ENCODE results near the gene PDE4D. TPM values are rescaled to one million over a fixed set of nuclear protein-coding genes. Genes with fewer than 3 reads are reported as not detected.
"Not testable (repeated sequence)": the region's sequence is repeated elsewhere in the genome, so short reads cannot be mapped to it uniquely, and the experiment has no call there.

The PDE4D gene
- total RNA-seq, 2 donors from 2014 or later, result 116 to 154 TPM

- DNase-seq (no peak), ATAC-seq (replicated peaks in 1 of 2) (no peak)
- no peak overlapping the region for H3K4me3 Mint-ChIP-seq
- peaks cover 2 to 4% of the 10 kb centered on the region in 2 donors for H3K9me3 Mint-ChIP-seq
- H3K27me3 Mint-ChIP-seq (ENCODE audit: low read depth), result peaks cover 32% of the 10 kb centered on the region
- no peaks in the 10 kb centered on the region for H3K4me1 Mint-ChIP-seq (ENCODE audit: low read depth)
- H3K27ac Mint-ChIP-seq, result no peak overlapping the region
- peaks cover 0 to 1% of the 10 kb centered on the region in 2 donors for H3K36me3 Mint-ChIP-seq (ENCODE audit: insufficient read depth in 2 of 2)
Measured at GRCh38 chr5:59412428-59412827, 481.1 kb downstream of the PDE4D start.

- peaks cover 22% of the 10 kb centered on the region for H3K27me3 Mint-ChIP-seq (ENCODE audit: low read depth)
- not testable (repeated sequence) for H3K9me3 Mint-ChIP-seq; H3K27ac Mint-ChIP-seq; H3K4me1 Mint-ChIP-seq (ENCODE audit: low read depth); DNase-seq; H3K36me3 Mint-ChIP-seq (ENCODE audit: insufficient read depth in 2 of 2); ATAC-seq (replicated peaks in 1 of 2); H3K4me3 Mint-ChIP-seq
Measured at GRCh38 chr5:59408997-59409396, 484.5 kb downstream of the PDE4D start.

GRCh38 chr5:59407967-59408366 is 485.6 kb downstream of the PDE4D start:
- DNase-seq (no peak), ATAC-seq (replicated peaks in 1 of 2) (no peak)
- Mint-ChIP-seq H3K4me3 (no peak overlapping the region), H3K36me3 (ENCODE audit: insufficient read depth in 2 of 2) (peaks cover 0 to 1% of the 10 kb centered on the region in 2 donors), H3K27me3 (ENCODE audit: low read depth) (peaks cover 16% of the 10 kb centered on the region), H3K27ac (no peak overlapping the region), H3K4me1 (ENCODE audit: low read depth) (no peaks in the 10 kb centered on the region), H3K9me3 (peaks cover 2 to 8% of the 10 kb centered on the region in 2 donors)

GRCh38 chr5:59401637-59402036 is 491.9 kb downstream of the PDE4D start:
- Mint-ChIP-seq H3K4me1 (ENCODE audit: low read depth) (no peaks in the 10 kb centered on the region), H3K9me3 (no peaks in the 10 kb centered on the region), H3K27me3 (ENCODE audit: low read depth) (no peaks in the 10 kb centered on the region), H3K36me3 (ENCODE audit: insufficient read depth in 2 of 2) (no peaks in the 10 kb centered on the region), H3K4me3 (no peak overlapping the region), H3K27ac (no peak overlapping the region)
- ATAC-seq (replicated peaks in 1 of 2) (no peak), DNase-seq (no peak)

- not testable (repeated sequence) for H3K27ac Mint-ChIP-seq; H3K9me3 Mint-ChIP-seq; ATAC-seq (replicated peaks in 1 of 2); H3K27me3 Mint-ChIP-seq (ENCODE audit: low read depth); DNase-seq; H3K36me3 Mint-ChIP-seq (ENCODE audit: insufficient read depth in 2 of 2); H3K4me1 Mint-ChIP-seq (ENCODE audit: low read depth); H3K4me3 Mint-ChIP-seq
Measured at GRCh38 chr5:59394956-59395355, 498.6 kb downstream of the PDE4D start.

GRCh38 chr5:59393585-59394420 is 499.7 kb downstream of the PDE4D start:
- H3K27me3 Mint-ChIP-seq (ENCODE audit: low read depth), result peaks cover 6% of the 10 kb centered on the region
- no peak for ATAC-seq (replicated peaks in 1 of 2)
- no peak overlapping the region for H3K4me3 Mint-ChIP-seq
- no peaks in the 10 kb centered on the region for H3K36me3 Mint-ChIP-seq (ENCODE audit: insufficient read depth in 2 of 2)
- H3K27ac Mint-ChIP-seq, result no peak overlapping the region
- H3K9me3 Mint-ChIP-seq, result no peaks in the 10 kb centered on the region
- no peaks in the 10 kb centered on the region for H3K4me1 Mint-ChIP-seq (ENCODE audit: low read depth)
- no peak for DNase-seq

- DNase-seq (no peak), ATAC-seq (replicated peaks in 1 of 2) (no peak)
- Mint-ChIP-seq H3K4me1 (ENCODE audit: low read depth) (no peaks in the 10 kb centered on the region), H3K27me3 (ENCODE audit: low read depth) (peaks cover 13% of the 10 kb centered on the region), H3K9me3 (no peaks in the 10 kb centered on the region), H3K27ac (no peak overlapping the region), H3K36me3 (ENCODE audit: insufficient read depth in 2 of 2) (no peaks in the 10 kb centered on the region), H3K4me3 (no peak overlapping the region)
Measured at GRCh38 chr5:59391576-59391975, 501.9 kb downstream of the PDE4D start.

- ATAC-seq (replicated peaks in 1 of 2) (no peak), DNase-seq (no peak)
- H3K27ac Mint-ChIP-seq, result no peak overlapping the region
- peaks cover 13% of the 10 kb centered on the region for H3K27me3 Mint-ChIP-seq (ENCODE audit: low read depth)
- no peaks in the 10 kb centered on the region for H3K9me3 Mint-ChIP-seq
- no peak overlapping the region for H3K4me3 Mint-ChIP-seq
- H3K4me1 Mint-ChIP-seq (ENCODE audit: low read depth), result no peaks in the 10 kb centered on the region
- no peaks in the 10 kb centered on the region for H3K36me3 Mint-ChIP-seq (ENCODE audit: insufficient read depth in 2 of 2)
Measured at GRCh38 chr5:59390989-59391388, 502.5 kb downstream of the PDE4D start.

GRCh38 chr5:59390074-59390659 is 503.4 kb downstream of the PDE4D start:
- no peak for ATAC-seq (replicated peaks in 1 of 2)
- Mint-ChIP-seq H3K36me3 (ENCODE audit: insufficient read depth in 2 of 2) (no peaks in the 10 kb centered on the region), H3K27ac (no peak overlapping the region), H3K27me3 (ENCODE audit: low read depth) (peaks cover 13% of the 10 kb centered on the region), H3K9me3 (no peaks in the 10 kb centered on the region), H3K4me1 (ENCODE audit: low read depth) (no peaks in the 10 kb centered on the region), H3K4me3 (no peak overlapping the region)
- DNase-seq, result peak in 1 of 2 donors; percentile 10

GRCh38 chr5:59387127-59387526 is 506.4 kb downstream of the PDE4D start:
- DNase-seq, result no peak
- Mint-ChIP-seq H3K36me3 (ENCODE audit: insufficient read depth in 2 of 2) (no peaks in the 10 kb centered on the region), H3K4me3 (no peak overlapping the region), H3K9me3 (no peaks in the 10 kb centered on the region), H3K27me3 (ENCODE audit: low read depth) (peaks cover 6% of the 10 kb centered on the region), H3K4me1 (ENCODE audit: low read depth) (no peaks in the 10 kb centered on the region), H3K27ac (no peak overlapping the region)
- no peak for ATAC-seq (replicated peaks in 1 of 2)

- Mint-ChIP-seq H3K4me3 (no peak overlapping the region), H3K27me3 (ENCODE audit: low read depth) (peaks cover 6% of the 10 kb centered on the region), H3K27ac (no peak overlapping the region), H3K9me3 (no peaks in the 10 kb centered on the region), H3K4me1 (ENCODE audit: low read depth) (no peaks in the 10 kb centered on the region), H3K36me3 (ENCODE audit: insufficient read depth in 2 of 2) (no peaks in the 10 kb centered on the region)
- DNase-seq (no peak), ATAC-seq (replicated peaks in 1 of 2) (no peak)
Measured at GRCh38 chr5:59385700-59386099, 507.8 kb downstream of the PDE4D start.

GRCh38 chr5:59380350-59380951 is 513.1 kb downstream of the PDE4D start:
- ATAC-seq (replicated peaks in 1 of 2), result peak; percentile 99
- Mint-ChIP-seq H3K9me3 (no peaks in the 10 kb centered on the region), H3K27me3 (ENCODE audit: low read depth) (no peaks in the 10 kb centered on the region), H3K4me1 (ENCODE audit: low read depth) (peaks cover 6% of the 10 kb centered on the region), H3K36me3 (ENCODE audit: insufficient read depth in 2 of 2) (no peaks in the 10 kb centered on the region), H3K27ac (no peak overlapping the region), H3K4me3 (peak overlapping the region in 1 of 2 donors; percentile 30)
- DNase-seq, result peak; percentile 39 to 40

- not testable (repeated sequence) for DNase-seq; H3K36me3 Mint-ChIP-seq (ENCODE audit: insufficient read depth in 2 of 2); ATAC-seq (replicated peaks in 1 of 2); H3K27ac Mint-ChIP-seq; H3K4me1 Mint-ChIP-seq (ENCODE audit: low read depth); H3K4me3 Mint-ChIP-seq; H3K9me3 Mint-ChIP-seq
- H3K27me3 Mint-ChIP-seq (ENCODE audit: low read depth), result peaks cover 12% of the 10 kb centered on the region
Measured at GRCh38 chr5:59374036-59374435, 519.5 kb downstream of the PDE4D start.

All from activated T-cell treated with anti-CD3 and anti-CD28 coated beads, Interleukin-2, amount 50 U/mL, for 72 hours (primary cell).